Purkinje cell (primary cell): Measurements from ENCODE around the gene ANKRD55. TPM values are rescaled to one million over a fixed set of nuclear protein-coding genes. Genes with fewer than 3 reads are reported as not detected.

Experiments
- polyA plus RNA-seq: library from polyadenylated mRNA; unstranded; fragments of >200 nt; fragmentation: Nextera tagmentation; gene quantifications from 2 replicates; pipeline ENCODE4 v1.2.1, GENCODE V29; 2014

ANKRD55 gene
- 0.15 and 1.8 TPM in 2 replicates for polyA plus RNA-seq

GRCh38 chr5:56233230-56233629 lies at the start of gene ANKRD55:
Gene ANKRD55 (minus strand): TSS chr5:56233330. CDS start chr5:56232913, 417 bp downstream.

Other genes with a start within 250 kb of the ANKRD55 start
- gene IL6ST, start 238.4 kb downstream of the ANKRD55 start, polyA plus RNA-seq = 48.1 and 54.7 TPM in 2 replicates